K562 (cell line): ENCODE data around the gene MPHOSPH6. TPM values are rescaled to one million over a fixed set of nuclear protein-coding genes. Genes with fewer than 3 reads are reported as not detected.

Experiments
- ATAC-seq: fragments of 200-7000 bp; cut with Tn5 transposase; 3 replicates; pipeline ENCODE4 v1.9.1; 2020; ENCODE audit warnings: moderate library complexity
- BruUV-seq: library from RNA; stranded (reverse); fragments of 400-500 nt; replicated peaks from 2 replicates; lab custom pipeline; 2021; lab: Mats Ljungman, UMichigan
- CTCF ChIA-PET: fragments of 300-600 bp; formaldehyde crosslinking; extraction: SDS; loops from one replicate; lab custom pipeline; 2021; ENCODE audit warnings: low intra/inter-chr PET ratio; lab: Yijun Ruan, JAX
- POLR2A ChIA-PET: fragments of 300-600, 350-650 bp; sonication (Branson Sonifier 250); formaldehyde crosslinking; extraction: SDS; loops from one replicate; lab custom pipeline; 2021; ENCODE audit warnings: antibody characterized with exemption, inconsistent platforms; lab: Yijun Ruan, JAX
- DNase-seq, 4 experiments: peaks; one replicate each; pipeline versions ENCODE4 v3.0.0 to v3.0.0-alpha.2; 2011 to 2018; ENCODE audit warnings: low spot score in 3 of 4, mixed read lengths in 3 of 4; ENCODE audit errors: extremely low read depth in 1 of 4
- FAIRE-seq: peaks from 2 replicates; lab custom pipeline; 2011; peaks lifted over from hg19 to GRCh38; lab: Jason Lieb, UNC
- H2AFZ ChIP-seq: 2 replicates; pipeline ENCODE4 v1.6.0; 2011; ENCODE audit warnings: low read depth, low read length, control low read depth, inconsistent platforms
- H3K27ac ChIP-seq: fragments of 200-600 bp; 3 replicates; pipeline ENCODE4 v1.8.0; 2011; ENCODE audit warnings: low read depth, mild to moderate bottlenecking, control low read depth, inconsistent platforms, low read length, moderate library complexity, mixed read lengths; ENCODE audit errors: extremely low read depth
- H3K27me3 ChIP-seq, 2 experiments: fragments of 300-600 bp in 1 of 2; 2 replicates in 1 of 2; 3 replicates in 1 of 2; pipeline versions ENCODE4 v1.6.0 to v1.8.0; 2011; ENCODE audit warnings: inconsistent platforms in 2 of 2, low read length in 2 of 2, mild to moderate bottlenecking in 1 of 2, mixed read lengths in 1 of 2, moderate library complexity in 1 of 2; ENCODE audit not compliant: control insufficient read depth in 2 of 2, insufficient read depth in 2 of 2
- H3K36me3 ChIP-seq: fragments of 300-600 bp; 3 replicates; pipeline ENCODE4 v1.8.0; 2011; ENCODE audit warnings: mild to moderate bottlenecking, low read length, inconsistent platforms; ENCODE audit not compliant: control insufficient read depth, insufficient read depth
- H3K4me1 ChIP-seq, 2 experiments: fragments of 200-600 bp in 1 of 2; replicated peaks in 1 of 2; 2 replicates in 1 of 2; 3 replicates in 1 of 2; pipeline versions ENCODE4 v1.5.1 to v1.8.0; 2011; ENCODE audit warnings: inconsistent platforms in 2 of 2, low read length in 2 of 2, mild to moderate bottlenecking in 1 of 2, mixed read lengths in 1 of 2, moderate library complexity in 1 of 2; ENCODE audit not compliant: control insufficient read depth in 2 of 2, insufficient read depth in 2 of 2
- H3K4me2 ChIP-seq: 2 replicates; pipeline ENCODE4 v1.6.1; 2011; ENCODE audit warnings: low read length, control low read depth, inconsistent platforms, mixed read lengths; ENCODE audit not compliant: insufficient read depth
- H3K4me3 ChIP-seq: fragments of 200-600 bp; sonication (generic), shearing (Covaris generic); 2 replicates; pipeline ENCODE4 v1.5.1; 2016; ENCODE audit warnings: control low read depth, inconsistent platforms
- H3K79me2 ChIP-seq: fragments of 200-600 bp; 3 replicates; pipeline ENCODE4 v1.8.0; 2011; ENCODE audit warnings: low read length, inconsistent platforms; ENCODE audit not compliant: control insufficient read depth, insufficient read depth
- H3K9ac ChIP-seq, 2 experiments: 2 replicates each; pipeline versions ENCODE4 v1.6.0 to v1.6.1; 2011; ENCODE audit warnings: low read depth in 2 of 2, low read length in 2 of 2, control low read depth in 1 of 2, inconsistent platforms in 1 of 2, mild to moderate bottlenecking in 1 of 2, mixed read lengths in 1 of 2; ENCODE audit not compliant: insufficient read depth in 1 of 2
- H3K9me1 ChIP-seq: one replicate; pipeline ENCODE4 v1.6.0; 2011; ENCODE audit warnings: inconsistent platforms, mild to moderate bottlenecking, low read length, moderate library complexity; ENCODE audit not compliant: control insufficient read depth, insufficient read depth
- H3K9me3 ChIP-seq: replicated peaks from 2 replicates; pipeline ENCODE4 v1.5.1; 2011; ENCODE audit warnings: low read depth, low read length, inconsistent platforms; ENCODE audit not compliant: control insufficient read depth, insufficient read depth
- H4K20me1 ChIP-seq: replicated peaks from 2 replicates; pipeline ENCODE4 v1.6.1; 2011; ENCODE audit warnings: low read length, inconsistent platforms, mixed read lengths; ENCODE audit not compliant: control insufficient read depth, insufficient read depth
- CBFA2T3 ChIP-seq: fragments of 450-650 bp; IDR thresholded peaks from 2 replicates; pipeline ENCODE4 v1.6.1; 2017
- CGGBP1 ChIP-seq: fragments of 250-450 bp; sonication (Bioruptor Pico); IDR thresholded peaks from 2 replicates; pipeline ENCODE4 v1.9.0; 2021; ENCODE audit warnings: mild to moderate bottlenecking
- DPF2 ChIP-seq: fragments of 450-650 bp; IDR thresholded peaks from 2 replicates; pipeline ENCODE4 v1.6.1; 2016
- ZNF707 ChIP-seq: fragments of 250-450 bp; sonication (Bioruptor Pico); conservative IDR thresholded peaks from 2 replicates; pipeline ENCODE4 v1.8.0; 2022; ENCODE audit warnings: inconsistent platforms, mild to moderate bottlenecking, moderate library complexity
- WGBS: fragments of 100-300 bp; shearing (Covaris generic); methylation state at CpG from one replicate; pipeline ENCODE4 v1.1.6; 2016; ENCODE audit warnings: low coverage, mixed read lengths; ENCODE audit not compliant: insufficient coverage; ENCODE audit errors: missing lambda C conversion rate; 5-methylcytosine and 5-hydroxymethylcytosine counted together
- in situ Hi-C: fragments of 300-500 bp; cut with MboI; formaldehyde crosslinking; loops from 4 replicates; pipeline ENCODE4 v1.15.0; 2018; ENCODE audit warnings: inconsistent platforms, mixed read lengths
- intact Hi-C: fragments of 100-400 bp; cut with micrococcal nuclease; formaldehyde crosslinking; loops from 2 replicates; pipeline ENCODE4 v1.14.2; 2022
- polyA plus RNA-seq, 8 experiments: library from polyadenylated mRNA; depleted of rRNA in 4 of 8; stranded (reverse) in 5 of 8; unstranded in 3 of 8; fragments of >200 nt; fragmentation: Nextera tagmentation in 2 of 8; fragmentation: Illumina TruSeq in 1 of 8; extraction: Ambion mirVana in 2 of 8; extraction: Trizol in 1 of 8; gene quantifications; 2 replicates each; pipeline versions ENCODE4 v1.2.1 to v1.2.3, GENCODE V29; 2011 to 2014; ENCODE audit warnings: inconsistent platforms in 1 of 8, missing spikeins in 1 of 8
- total RNA-seq, 7 experiments: library from RNA; depleted of rRNA in 6 of 7; stranded (reverse); fragments of >200 nt in 6 of 7; fragmentation: Illumina TruSeq in 2 of 7; extraction: Trizol in 2 of 7; gene quantifications; 2 replicates each; pipeline versions ENCODE4 v1.2.1 to v1.2.3, GENCODE V29; 2011 to 2021; ENCODE audit warnings: low replicate concordance in 1 of 7

Gene MPHOSPH6
- total and polyA plus RNA-seq, 9 of the 15 experiments (the other 6 are each of a cell fraction or from before 2014, with no cell fraction given): 37.0 to 153 (median 76.7) TPM

GRCh38 chr16:82137822-82138167 lies 32.2 kb downstream of the MPHOSPH6 start:
- intact Hi-C loops: no loop called here
- peaks cover 12 to 30% of the 10 kb centered on the region in 2 experiments; a peak in 4 of 5 replicates for H3K4me1 ChIP-seq
- FAIRE-seq (no peak), ATAC-seq (peak; percentile 67), DNase-seq (peak in 2 of 4 experiments; percentile 36 to 48)
- no peak overlapping the region for H3K9ac ChIP-seq
- H3K36me3 ChIP-seq: peaks cover 11% of the 10 kb centered on the region; the same call in 1 of the 3 replicates
- 0 out of 2 replicates have a peak, but pooled peaks have one; percentile 16 for TF ChIP-seq DPF2
- no peak for TF ChIP-seq ZNF707
- no peak for TF ChIP-seq CGGBP1 (CRISPR knock-in tag)
- peak; percentile 38 for TF ChIP-seq CBFA2T3
- ChIA-PET POLR2A (interaction anchor here (0.7 to 1.5 kb wide), 5 partner anchors 15 to 508 kb away, joined by 3 read pairs; no protein-coding TSS in a partner anchor), CTCF (no interaction called here)
- no peaks in the 10 kb centered on the region for H3K9me3 ChIP-seq
- H3K27me3 ChIP-seq: no peaks in the 10 kb centered on the region
- no peaks in the 10 kb centered on the region for H3K79me2 ChIP-seq
- no peak overlapping the region for H3K4me3 ChIP-seq
- H4K20me1 ChIP-seq: no peaks in the 10 kb centered on the region
- H2AFZ ChIP-seq: no peak overlapping the region
- in situ Hi-C loops: no loop called here
- peak overlapping the region; percentile 1; the same call in 1 of the 2 replicates for H3K4me2 ChIP-seq
- no peaks in the 10 kb centered on the region for H3K9me1 ChIP-seq
- BruUV-seq: no TSS peak
- no peak overlapping the region for H3K27ac ChIP-seq
- WGBS: 19% methylated on average over 3 of the region's 3 CpGs
